Measurements from ENCODE around the gene BRI3.

- TF ChIP-seq PKNOX1 (IDR thresholded peaks at IDR 0.05) (no peak), ZNF384 (IDR thresholded peaks at IDR 0.05) (no peak), ELF4 (IDR thresholded peaks at IDR 0.05) (no peak), FOXA1 (IDR thresholded peaks at IDR 0.05) (no peak), TARDBP (IDR thresholded peaks at IDR 0.05) (no peak)
These were observed 5.4 kb downstream of the BRI3 start for GRCh38 chr7:98286701-98287485.
